ENCODE measurements around the gene PMIS2. TPM values are rescaled to one million over a fixed set of nuclear protein-coding genes. Genes with fewer than 3 reads are reported as not detected.

Gene PMIS2
- total and polyA plus RNA-seq, 2 of the 8 experiments (the other 6 are each of a cell fraction or from before 2014, with no cell fraction given), result not detected

- no peak overlapping the region for H2AK5ac ChIP-seq (ENCODE audit: low read depth, low read length)
- H3K9me3 ChIP-seq (ENCODE audit: insufficient read depth in 2 of 2, low read depth in 1 of 2, low read length in 1 of 2), result no peaks in the 10 kb centered on the region; a peak in 1 of 4 replicates
- H3K18ac ChIP-seq (ENCODE audit: extremely low read depth, low read length), result no peak overlapping the region
- no peak overlapping the region for H2BK20ac ChIP-seq (ENCODE audit: low read length)
- CTCF ChIA-PET (ENCODE audit: partially characterized antibody), result interaction anchor here (1.2 to 7.7 kb wide), 5 partner anchors 11 to 120 kb away, joined by 3 to 90 read pairs (median 4); partner anchors contain the start of gene PMIS2
- H3K36me3 ChIP-seq (ENCODE audit: control insufficient read depth in 2 of 4, insufficient read depth in 4 of 4, low read length in 3 of 4), result no peaks in the 10 kb centered on the region
- no peak overlapping the region for H3K56ac ChIP-seq (replicated peaks; ENCODE audit: insufficient read length, low read depth, low read length)
- no peak overlapping the region for H3K4me2 ChIP-seq (ENCODE audit: insufficient read depth in 1 of 2, low read depth in 2 of 2, low read length in 2 of 2)
- no peak overlapping the region for H3K4me3 ChIP-seq (ENCODE audit: extremely low read depth in 1 of 4, insufficient read depth in 2 of 4, low read depth in 3 of 4, low read length in 4 of 4)
- no peaks in the 10 kb centered on the region for H3K79me1 ChIP-seq (ENCODE audit: low read depth, low read length)
- H3K9ac ChIP-seq (replicated peaks in 1 of 4; ENCODE audit: extremely low read depth in 1 of 4, low read depth in 3 of 4, low read length in 3 of 4), result no peak overlapping the region
- TF ChIP-seq CTBP2 (IDR thresholded peaks at IDR 0.05; ENCODE audit: borderline replicate concordance, insufficient read depth, insufficient read length, low read length) (no peak), KDM4A (IDR thresholded peaks at IDR 0.05; ENCODE audit: low read depth, low read length, severe bottlenecking) (no peak), EZH2 (IDR thresholded peaks at IDR 0.05; ENCODE audit: low read depth, low read length, severe bottlenecking) (no peak), NANOG (IDR thresholded peaks at IDR 0.05; ENCODE audit: insufficient read depth, low read depth, low read length, poor library complexity, severe bottlenecking) (no peak), YY1 (IDR thresholded peaks at IDR 0.05; ENCODE audit: low read depth, low read length) (no peak), SUZ12 (IDR thresholded peaks at IDR 0.05; ENCODE audit: low read length) (no peak), CBX8 (IDR thresholded peaks at IDR 0.05; ENCODE audit: borderline replicate concordance, low read depth, low read length) (no peak), POLR2A (IDR thresholded peaks at IDR 0.05; ENCODE audit: control extremely low read depth in 1 of 2, low read depth in 2 of 2, low read length in 2 of 2) (no peak)
- H3K79me2 ChIP-seq (ENCODE audit: control insufficient read depth in 1 of 2, insufficient read depth in 2 of 2, low read length in 2 of 2), result no peaks in the 10 kb centered on the region
- POLR2A ChIA-PET (ENCODE audit: partially characterized antibody), result interaction anchor here (1.2 kb wide), 1 partner anchor 54 kb away, joined by 4 read pairs; no protein-coding TSS in a partner anchor
- no peak overlapping the region for H3K23ac ChIP-seq (ENCODE audit: insufficient read length)
- no peak for FAIRE-seq
- no peak overlapping the region for H4K5ac ChIP-seq (ENCODE audit: insufficient read length, low read depth, low read length)
- H3K27ac ChIP-seq (ENCODE audit: low read depth, low read length), result no peak overlapping the region
- H3K4me1 ChIP-seq (replicated peaks in 1 of 4; ENCODE audit: control insufficient read depth in 3 of 4, insufficient read depth in 4 of 4, low read length in 3 of 4), result peaks cover 0 to 6% (median 4%) of the 10 kb centered on the region in 4 experiments; a peak in 3 of 7 replicates
- H2AFZ ChIP-seq (ENCODE audit: low read length), result no peak overlapping the region
- no peak overlapping the region for H2BK12ac ChIP-seq (ENCODE audit: low read depth, low read length)
- H4K8ac ChIP-seq (ENCODE audit: extremely low read depth, insufficient read depth, low read length), result no peak overlapping the region
- H3K4ac ChIP-seq (replicated peaks; ENCODE audit: insufficient read length, low read depth, low read length), result no peak overlapping the region
- H3K27me3 ChIP-seq (replicated peaks in 1 of 4; ENCODE audit: control insufficient read depth in 3 of 4, extremely low read depth in 1 of 4, insufficient read depth in 3 of 4, low read length in 3 of 4), result peaks cover 0 to 16% (median 12%) of the 10 kb centered on the region in 4 experiments; a peak in 5 of 7 replicates
- no peak overlapping the region for H3K14ac ChIP-seq (ENCODE audit: insufficient read length)
- H3K23me2 ChIP-seq (ENCODE audit: low read depth, low read length), result peaks cover 4% of the 10 kb centered on the region; the same call in 1 of the 2 replicates
- no peak overlapping the region for H2BK15ac ChIP-seq (ENCODE audit: low read length)
- WGBS, 2 experiments (ENCODE audit: extremely low coverage in 1 of 2, insufficient coverage in 1 of 2, insufficient read length in 1 of 2, insufficient replicate concordance in 2 of 2, low coverage in 1 of 2, low lambda C conversion rate in 2 of 2, missing lambda C conversion rate in 1 of 2), result 90% methylated on average over 18 of the region's 18 CpGs; no CpG with 5 or more reads in 1 of the 2 experiments
- no peak overlapping the region for H2BK5ac ChIP-seq (ENCODE audit: low read depth, low read length)
- no peak for DNase-seq (ENCODE audit: low read depth in 1 of 2, low spot score in 2 of 2)
- peaks cover 7 to 8% of the 10 kb centered on the region in 2 experiments for H4K20me1 ChIP-seq (replicated peaks in 1 of 2; ENCODE audit: control insufficient read depth in 1 of 2, insufficient read depth in 2 of 2, low read length in 2 of 2)
- no peak overlapping the region for H4K91ac ChIP-seq (replicated peaks; ENCODE audit: insufficient read length, low read length)
- no peak overlapping the region for H2BK120ac ChIP-seq (replicated peaks; ENCODE audit: low read depth, low read length)
Measured at GRCh38 chr19:35560271-35560670, 25.7 kb upstream of the PMIS2 start.
